ENCODE measurements around the gene MKS1.

Gene MKS1

DNA sequence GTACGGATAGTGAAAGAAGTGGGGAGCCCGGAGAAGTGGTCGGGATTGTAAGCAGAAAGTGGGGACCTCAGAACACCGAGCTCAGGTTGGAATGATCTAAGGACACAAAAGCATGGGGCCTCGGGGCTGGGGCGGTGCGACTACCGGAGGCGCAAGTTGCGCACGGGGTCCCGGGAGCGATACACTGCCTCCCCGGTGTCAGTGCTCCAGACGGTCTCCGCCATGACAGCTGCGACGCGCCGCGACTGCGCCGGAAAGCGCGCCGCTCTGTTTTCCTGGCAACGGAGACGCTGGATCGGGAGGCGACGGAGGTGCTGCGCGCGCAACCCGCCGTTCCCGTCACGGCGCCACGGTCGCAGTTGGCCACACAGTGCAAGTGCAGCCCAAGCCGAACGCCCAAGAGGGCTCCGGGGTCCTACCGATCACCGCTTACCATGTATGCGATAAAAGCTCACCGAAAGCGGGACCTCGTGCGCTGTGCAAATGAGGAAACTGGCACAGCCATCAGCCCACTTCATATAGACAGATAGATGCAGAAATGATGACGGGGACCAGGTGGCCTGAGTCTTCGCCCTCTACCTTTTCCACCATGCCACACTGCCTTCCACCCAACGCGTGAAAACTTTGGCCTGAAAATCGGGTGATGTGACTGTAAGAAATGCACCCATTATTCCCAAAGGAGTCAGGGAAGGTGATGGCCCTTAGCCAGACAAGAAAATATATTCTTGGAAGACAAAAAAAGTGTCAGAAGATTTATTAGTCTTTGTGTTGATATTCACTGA is at the start of gene MKS1:
MKS1 (minus strand) TSS at position 249 of the 782 bp plus-strand sequence; CDS start at position 224, 25 bp downstream.
- peak; percentile 97 for DNase-seq
- in situ Hi-C loops (cut with MboI; ENCODE audit: low pct_unique_long_range_greater_than_20kb, low sequenced_read_pairs), result no loop called here

DNA sequence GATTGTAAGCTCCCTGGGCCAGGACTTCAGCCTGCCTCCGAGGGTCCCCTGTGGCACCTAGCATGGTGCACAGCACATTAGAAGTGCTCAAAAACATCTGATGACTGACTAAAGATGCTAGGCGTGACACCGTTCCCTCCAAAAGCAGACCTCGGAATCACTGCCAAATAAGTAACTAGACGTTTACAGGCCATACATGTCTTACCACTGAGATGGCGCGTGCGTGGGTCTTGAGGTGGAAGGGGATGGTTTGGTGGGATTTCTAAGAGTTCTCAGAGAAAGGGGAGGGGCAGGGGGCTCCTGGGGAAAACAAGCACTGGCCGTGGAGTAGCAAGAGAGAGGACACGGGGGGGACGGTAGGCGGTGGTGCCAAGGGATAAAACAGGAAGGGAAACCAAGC is 49.3 kb upstream of the MKS1 start:
- DNase-seq, result no peak

DNA sequence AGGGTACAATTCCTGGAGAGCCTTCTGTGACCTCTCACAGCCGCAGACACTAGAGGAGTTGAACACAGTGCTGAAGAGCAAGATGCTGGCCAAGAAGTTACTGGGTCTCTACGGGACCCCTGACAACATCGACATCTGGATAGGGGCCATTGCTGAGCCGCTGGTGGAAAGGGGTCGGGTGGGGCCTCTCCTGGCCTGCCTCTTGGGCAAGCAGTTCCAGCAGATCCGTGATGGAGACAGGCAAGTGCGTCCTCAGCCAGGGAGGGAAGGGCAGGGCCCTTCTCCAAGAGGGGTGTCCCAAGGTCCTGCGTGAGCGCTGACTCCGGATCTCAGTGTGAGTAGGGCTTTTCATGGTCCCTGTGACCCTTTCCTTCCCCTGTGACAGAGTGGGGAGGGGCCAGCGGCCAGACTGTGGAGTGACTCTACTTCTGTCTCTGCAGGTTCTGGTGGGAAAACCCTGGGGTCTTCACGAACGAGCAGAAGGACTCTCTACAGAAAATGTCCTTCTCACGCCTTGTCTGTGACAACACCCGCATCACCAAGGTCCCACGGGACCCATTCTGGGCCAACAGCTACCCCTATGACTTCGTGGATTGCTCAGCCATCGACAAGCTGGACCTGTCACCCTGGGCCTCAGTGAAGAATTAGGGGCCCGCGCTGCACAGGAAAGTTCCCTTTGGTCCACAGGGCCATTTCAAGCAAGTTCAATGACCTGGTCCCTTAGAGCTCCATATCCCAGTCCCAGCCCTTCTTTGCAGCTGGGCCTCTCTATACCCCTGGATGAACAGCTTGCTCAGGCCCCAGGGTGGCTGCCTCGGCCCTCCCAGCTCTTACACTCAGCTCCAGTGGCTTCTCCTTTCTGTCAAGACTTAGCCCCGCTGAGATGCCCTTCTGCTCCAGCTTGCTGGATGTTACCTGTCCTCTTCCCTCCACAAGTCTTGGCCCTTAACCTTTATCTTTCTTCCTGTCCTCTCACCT is 48.6 kb upstream of the MKS1 start:
- no peak for DNase-seq
- in situ Hi-C loops (cut with MboI; ENCODE audit: low pct_unique_long_range_greater_than_20kb, low sequenced_read_pairs), result no loop called here

More for the DNA sequence above, 49.3 kb upstream of the MKS1 start:
- in situ Hi-C loops (cut with MboI; ENCODE audit: low pct_unique_long_range_greater_than_20kb, low sequenced_read_pairs), result no loop called here

DNA sequence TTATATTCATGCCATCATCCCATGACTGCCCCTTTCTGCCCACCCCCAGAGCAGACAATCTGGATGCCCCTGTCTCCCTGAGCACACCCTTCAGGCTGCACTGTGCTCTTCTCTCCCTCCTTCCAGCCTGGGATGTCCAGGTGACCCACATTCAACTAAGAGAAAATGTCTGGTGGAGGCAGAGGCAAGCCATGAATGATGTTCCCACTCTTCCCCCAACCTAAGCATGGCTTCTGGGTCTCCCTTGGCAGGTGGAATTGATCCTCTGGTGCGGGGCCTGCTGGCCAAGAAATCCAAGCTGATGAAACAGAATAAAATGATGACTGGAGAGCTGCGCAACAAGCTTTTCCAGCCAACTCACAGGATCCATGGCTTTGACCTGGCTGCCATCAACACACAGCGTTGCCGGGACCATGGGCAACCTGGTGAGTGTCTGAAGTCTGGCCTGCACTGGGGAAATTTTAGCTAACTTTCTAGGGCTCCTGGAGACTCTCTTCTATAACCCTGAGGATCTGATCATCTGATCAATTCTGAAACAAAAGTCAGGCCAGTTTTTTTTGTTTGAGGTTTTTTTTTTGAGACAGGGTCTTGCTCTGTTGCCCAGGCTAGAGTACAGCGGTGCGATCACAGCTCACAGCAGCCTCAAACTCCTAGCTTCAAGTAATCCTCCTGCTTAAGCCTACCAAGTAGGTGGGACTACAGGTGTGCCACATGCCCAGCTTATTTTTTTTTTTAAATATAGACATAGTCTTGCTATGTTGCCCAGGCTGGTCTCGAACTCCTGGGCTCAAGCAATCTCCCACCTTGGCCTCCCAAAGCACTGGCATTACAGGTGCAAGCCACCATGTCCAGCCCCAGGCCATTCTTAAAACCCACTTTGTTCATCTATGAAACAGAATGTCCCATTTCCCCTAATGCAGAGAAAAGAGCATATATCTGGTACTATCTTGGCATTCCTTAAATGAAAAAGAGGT is 47.1 kb upstream of the MKS1 start:
- no peak for DNase-seq
- in situ Hi-C loops (cut with MboI; ENCODE audit: low pct_unique_long_range_greater_than_20kb, low sequenced_read_pairs), result no loop called here

DNA sequence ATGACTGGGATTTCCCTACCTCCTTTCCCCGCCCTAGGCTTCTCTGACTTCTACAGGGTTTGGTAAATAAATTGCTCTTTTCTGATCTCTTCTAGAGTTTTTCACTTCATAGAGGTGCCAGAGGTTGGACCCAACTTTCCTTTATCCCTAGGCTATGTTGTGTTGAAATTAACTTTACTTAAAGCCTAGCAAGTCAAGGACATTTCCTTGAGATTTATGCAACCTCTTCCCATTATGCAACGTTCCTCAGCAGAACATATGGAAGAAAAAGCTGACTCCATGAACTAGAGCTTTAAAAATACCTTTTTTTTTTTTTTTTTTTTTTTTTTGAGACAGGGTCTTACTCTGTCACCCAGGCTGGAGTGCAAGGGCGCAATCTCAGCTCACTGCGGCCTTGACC is 46.2 kb upstream of the MKS1 start:
- in situ Hi-C loops (cut with MboI; ENCODE audit: low pct_unique_long_range_greater_than_20kb, low sequenced_read_pairs), result no loop called here
- DNase-seq, result no peak

DNA sequence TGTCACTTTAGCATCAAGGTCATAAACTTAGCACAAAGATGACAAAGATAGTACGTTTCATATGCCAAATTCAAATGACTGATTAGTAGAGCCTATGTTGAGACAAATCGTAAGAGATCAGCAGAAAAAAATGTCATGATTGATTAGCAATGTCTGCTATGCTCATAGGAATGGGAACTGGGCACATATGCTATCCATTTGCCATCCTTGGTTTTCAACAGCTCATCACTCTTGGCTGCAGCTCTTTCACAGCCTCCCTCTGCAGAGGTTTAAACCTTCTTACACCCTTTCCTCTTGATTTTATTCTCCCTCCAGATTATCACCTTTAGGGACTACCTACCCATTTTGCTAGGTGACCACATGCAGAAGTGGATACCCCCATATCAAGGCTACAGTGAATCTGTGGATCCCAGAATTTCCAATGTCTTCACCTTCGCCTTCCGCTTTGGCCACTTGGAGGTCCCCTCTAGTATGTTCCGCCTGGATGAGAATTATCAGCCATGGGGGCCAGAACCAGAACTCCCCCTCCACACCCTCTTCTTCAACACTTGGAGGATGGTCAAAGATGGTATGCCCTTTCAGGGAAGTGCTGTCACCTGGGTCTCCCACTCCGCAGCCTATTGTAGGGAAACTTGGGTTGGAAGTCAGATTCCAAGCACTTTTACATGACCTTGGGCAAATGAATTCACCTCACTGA is 45.5 kb upstream of the MKS1 start:
- no peak for DNase-seq
- in situ Hi-C loops (cut with MboI; ENCODE audit: low pct_unique_long_range_greater_than_20kb, low sequenced_read_pairs), result no loop called here

DNA sequence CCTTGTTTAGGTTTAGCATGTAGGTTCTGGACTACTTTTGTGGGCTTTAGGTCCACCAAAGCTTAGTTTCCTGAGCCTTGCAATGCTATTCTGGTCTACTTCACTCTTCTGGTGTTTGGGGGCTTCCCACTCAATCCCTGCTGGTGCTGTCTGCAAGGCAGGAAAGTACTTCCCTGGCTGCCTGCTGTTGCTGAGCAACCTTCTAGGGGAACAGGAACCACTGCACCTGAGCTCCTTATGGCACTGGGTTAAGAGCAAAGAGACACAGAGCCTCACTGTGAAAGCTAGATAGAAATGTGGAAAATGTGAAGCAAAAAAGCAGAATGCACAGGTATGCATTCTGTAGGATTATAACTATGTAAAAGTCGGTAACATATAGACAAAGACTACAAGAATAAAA is 44.7 kb upstream of the MKS1 start:
- no peak for DNase-seq
- in situ Hi-C loops (cut with MboI; ENCODE audit: low pct_unique_long_range_greater_than_20kb, low sequenced_read_pairs), result no loop called here

DNA sequence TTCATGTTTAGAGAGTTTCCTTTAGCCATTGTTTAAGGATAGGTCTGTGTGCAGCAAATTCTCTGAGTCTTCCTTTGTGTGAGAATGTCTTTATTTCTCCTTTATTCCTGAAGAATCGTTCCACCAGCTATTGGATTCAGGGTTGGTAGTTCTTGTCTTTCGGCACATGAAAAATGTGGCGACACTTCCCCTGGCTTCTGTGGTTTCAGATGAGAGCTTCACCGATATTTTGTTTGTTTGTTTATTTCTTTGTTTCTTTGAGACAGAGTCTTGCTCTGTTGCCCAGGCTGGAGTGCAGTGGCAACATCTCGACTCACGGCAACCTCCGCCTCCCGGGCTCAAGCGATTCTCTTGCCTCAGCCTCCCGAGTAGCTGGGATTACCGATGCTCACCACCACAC is 43.1 kb upstream of the MKS1 start:
- in situ Hi-C loops (cut with MboI; ENCODE audit: low pct_unique_long_range_greater_than_20kb, low sequenced_read_pairs), result no loop called here
- no peak for DNase-seq

DNA sequence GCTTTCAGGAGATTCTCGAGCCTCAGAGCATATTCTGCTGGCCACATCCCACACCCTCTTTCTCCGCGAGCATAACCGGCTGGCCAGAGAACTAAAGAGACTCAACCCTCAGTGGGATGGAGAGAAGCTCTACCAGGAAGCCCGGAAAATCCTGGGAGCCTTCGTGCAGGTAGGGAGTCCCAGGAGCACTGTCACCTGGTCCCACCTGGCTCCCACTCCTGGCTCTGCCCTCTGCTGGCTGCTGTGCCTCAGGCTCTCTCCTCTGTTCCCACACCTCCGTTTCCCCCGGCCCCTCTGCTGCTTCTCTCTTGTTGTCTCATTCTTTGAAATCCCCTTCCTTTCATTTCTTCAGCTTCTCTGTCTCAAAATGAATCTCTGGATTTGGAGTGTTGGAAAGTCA is 35.7 kb upstream of the MKS1 start:
- in situ Hi-C loops (cut with MboI; ENCODE audit: low pct_unique_long_range_greater_than_20kb, low sequenced_read_pairs), result no loop called here
- no peak for DNase-seq

DNA sequence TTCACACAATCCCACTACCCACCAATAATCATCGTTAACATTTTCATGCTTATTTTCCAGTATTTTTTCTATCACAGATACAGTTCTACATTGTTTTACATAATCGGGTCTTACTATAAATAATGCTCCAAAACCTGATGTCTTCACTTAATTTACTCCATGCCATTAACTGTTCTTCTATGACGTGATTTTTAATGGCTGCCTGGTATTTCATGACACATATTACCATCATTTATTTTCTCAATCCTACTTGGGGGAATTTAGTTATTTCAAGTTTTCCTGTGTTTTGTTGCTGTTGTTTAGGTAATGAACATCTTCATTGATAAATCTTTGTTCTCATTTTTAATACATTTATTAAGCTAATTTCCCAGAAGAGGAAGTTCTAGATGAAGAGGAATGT is 34.0 kb upstream of the MKS1 start:
- no peak for DNase-seq
- in situ Hi-C loops (cut with MboI; ENCODE audit: low pct_unique_long_range_greater_than_20kb, low sequenced_read_pairs), result no loop called here

DNA sequence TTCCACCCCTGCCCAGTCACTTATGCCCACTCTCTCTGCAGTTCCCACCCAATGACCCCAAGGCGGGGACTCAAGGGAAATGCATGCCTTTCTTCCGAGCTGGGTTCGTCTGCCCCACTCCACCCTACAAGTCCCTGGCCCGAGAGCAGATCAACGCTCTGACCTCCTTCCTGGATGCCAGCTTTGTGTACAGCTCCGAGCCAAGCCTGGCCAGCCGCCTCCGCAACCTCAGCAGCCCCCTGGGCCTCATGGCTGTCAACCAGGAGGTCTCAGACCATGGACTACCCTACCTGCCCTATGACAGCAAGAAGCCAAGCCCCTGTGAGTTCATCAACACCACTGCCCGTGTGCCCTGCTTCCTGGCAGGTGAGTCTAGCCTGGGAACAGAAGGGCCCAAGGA is 33.1 kb upstream of the MKS1 start:
- in situ Hi-C loops (cut with MboI; ENCODE audit: low pct_unique_long_range_greater_than_20kb, low sequenced_read_pairs), result no loop called here

DNA sequence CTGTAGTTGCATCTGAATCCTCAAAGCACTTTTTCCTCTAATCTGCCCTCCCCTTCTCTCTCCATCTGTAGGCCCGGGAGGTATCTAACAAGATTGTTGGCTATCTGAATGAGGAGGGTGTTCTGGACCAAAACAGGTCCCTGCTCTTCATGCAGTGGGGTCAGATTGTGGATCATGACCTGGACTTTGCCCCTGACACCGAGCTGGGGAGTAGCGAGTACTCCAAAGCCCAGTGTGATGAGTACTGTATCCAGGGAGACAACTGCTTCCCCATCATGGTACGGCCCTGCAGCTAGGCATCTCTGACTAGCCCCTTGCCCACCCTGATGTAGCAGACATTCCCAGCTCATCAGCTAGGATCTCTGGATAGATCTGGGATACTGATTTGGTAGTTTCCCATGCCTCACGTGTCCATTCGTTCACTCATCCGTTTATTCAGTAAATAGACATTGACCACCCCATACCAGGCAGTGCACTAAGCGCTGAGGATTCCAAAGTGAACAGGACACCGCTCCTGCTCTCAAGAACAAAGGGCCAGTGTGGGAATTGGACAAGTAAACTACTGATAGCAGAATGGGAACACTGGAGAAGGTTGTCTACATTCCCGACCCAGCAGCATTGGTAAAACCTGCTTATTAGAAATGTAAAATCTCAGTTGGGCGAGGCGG is 31.4 kb upstream of the MKS1 start:
- in situ Hi-C loops (cut with MboI; ENCODE audit: low pct_unique_long_range_greater_than_20kb, low sequenced_read_pairs), result no loop called here
- no peak for DNase-seq

More for the DNA sequence above, 33.1 kb upstream of the MKS1 start:
- no peak for DNase-seq

DNA sequence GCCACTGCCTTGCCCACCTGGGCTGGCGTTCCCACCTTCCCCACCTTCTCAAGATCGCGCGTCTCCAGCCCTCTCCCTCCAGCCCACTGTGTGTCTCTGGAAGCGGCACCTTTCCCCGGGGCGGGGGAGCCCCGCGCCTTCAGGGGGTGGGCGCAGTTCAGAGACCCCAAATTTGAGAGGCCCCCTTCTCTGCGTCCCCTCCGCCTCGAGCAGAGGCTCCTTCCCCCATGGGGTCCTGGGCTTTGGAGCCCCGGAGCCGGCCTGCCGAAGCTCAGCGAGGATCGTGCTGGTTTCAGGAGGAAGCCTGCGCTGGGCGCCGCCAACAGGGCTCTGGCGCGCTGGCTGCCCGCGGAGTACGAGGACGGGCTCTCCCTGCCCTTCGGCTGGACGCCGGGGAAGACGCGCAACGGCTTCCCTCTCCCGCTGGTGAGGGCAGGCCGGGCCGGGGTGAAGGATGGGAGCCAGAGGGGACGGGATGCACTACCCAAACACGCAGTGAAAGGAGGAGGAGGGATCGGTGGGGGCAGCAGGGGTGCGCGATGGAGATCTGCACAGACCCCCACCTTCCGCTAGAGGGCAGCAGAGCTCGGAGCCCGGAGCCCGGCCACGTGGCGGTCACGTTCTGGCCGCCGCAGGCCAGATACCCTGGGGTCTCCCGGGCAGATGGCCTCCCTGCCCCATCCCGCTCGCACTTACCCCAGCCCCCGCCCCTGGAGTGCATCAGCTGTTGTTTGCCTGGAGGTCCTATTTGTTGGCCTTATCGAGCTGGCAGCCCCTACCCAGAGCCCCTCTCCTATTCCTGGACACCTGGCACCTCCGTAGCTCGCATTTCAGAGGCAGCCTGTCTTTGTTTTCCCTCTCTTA is 30.4 kb upstream of the MKS1 start:
- in situ Hi-C loops (cut with MboI; ENCODE audit: low pct_unique_long_range_greater_than_20kb, low sequenced_read_pairs), result no loop called here
- peak; percentile 80 for DNase-seq

DNA sequence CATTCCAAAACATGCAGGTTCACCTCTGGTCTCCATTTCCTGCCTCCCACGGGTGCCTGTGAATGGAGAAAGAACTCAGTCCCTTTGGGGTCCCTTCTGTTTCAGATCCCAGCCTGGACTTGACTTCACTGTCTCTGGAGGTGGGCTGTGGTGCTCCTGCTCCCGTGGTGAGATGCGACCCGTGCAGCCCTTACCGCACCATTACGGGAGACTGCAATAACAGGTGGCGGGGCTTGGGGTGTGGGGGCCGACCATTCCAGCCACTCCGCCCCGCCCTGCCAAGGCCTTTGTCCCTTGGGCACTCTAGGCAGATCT is 29.9 kb upstream of the MKS1 start:
- in situ Hi-C loops (cut with MboI; ENCODE audit: low pct_unique_long_range_greater_than_20kb, low sequenced_read_pairs), result no loop called here
- DNase-seq, result no peak

DNA sequence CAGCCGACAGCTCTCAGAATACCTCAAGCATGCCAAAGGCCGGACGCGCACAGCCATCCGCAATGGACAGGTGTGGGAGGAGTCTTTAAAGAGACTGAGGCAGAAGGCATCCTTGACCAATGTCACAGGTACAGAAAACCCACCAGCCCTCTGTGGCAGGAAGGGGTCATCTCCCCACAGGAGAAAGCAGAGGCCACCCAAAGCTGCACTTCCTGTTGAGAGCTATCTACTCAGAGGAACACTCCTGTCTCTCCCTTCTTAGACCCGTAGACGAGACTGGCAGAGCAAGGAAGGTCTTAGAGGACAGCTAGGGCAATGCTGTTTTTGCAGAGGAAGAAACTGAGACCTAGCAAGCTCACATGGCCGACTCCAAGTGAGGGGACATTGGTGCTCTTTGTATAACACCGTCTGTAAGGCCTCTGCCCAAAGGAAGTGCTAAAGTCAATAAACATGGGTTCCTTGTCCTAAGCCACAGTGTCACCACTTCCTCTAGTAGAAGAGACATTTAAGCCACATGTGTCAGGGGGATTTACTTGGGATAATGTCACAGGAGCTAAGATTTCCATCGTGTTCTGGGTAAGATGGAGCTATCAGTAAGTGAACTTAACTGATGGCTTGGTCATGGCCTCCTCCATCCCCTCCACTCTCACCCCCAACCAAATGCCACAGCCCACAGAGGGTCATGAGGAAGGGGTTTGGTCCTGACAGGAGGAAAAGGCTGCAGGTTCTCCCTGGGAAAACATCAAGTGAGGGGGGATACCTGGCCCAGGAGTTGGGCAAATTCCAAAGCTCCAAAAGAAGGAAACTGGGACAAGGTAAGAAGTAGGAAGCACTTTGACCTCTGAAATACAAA is 28.7 kb upstream of the MKS1 start:
- in situ Hi-C loops (cut with MboI; ENCODE audit: low pct_unique_long_range_greater_than_20kb, low sequenced_read_pairs), result no loop called here
- peak; percentile 60 for DNase-seq

DNA sequence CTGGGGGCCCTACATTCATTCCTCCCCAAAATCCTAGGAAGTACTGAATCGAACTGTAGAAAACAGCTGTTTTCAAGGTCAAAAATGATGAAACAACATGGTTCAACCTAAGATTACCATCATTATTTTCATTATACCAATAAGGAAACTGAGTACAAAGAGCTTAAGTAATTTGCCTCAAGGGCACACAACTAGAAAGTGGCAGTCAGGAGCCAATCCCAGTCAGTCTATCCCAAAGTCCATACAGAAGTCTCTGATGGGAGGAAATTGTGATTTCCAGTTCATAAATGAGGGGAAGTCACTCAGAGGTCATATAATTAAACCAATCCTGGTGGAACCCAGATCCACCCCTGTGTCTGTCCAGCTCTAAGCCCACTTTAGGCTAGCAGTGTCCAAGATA is 27.7 kb upstream of the MKS1 start:
- DNase-seq, result no peak
- in situ Hi-C loops (cut with MboI; ENCODE audit: low pct_unique_long_range_greater_than_20kb, low sequenced_read_pairs), result no loop called here
